Smooth muscle cell (in vitro differentiated cells): ENCODE data around the gene ABHD16B. TPM values are rescaled to one million over a fixed set of nuclear protein-coding genes. Genes with fewer than 3 reads are reported as not detected.

ENCODE experiments used
- DNase-seq: peaks from one replicate; lab custom pipeline; 2025; ENCODE audit not compliant: unreplicated experiment; lab: John Stamatoyannopoulos, UW
- H2AFZ ChIP-seq: fragments of 200-600 bp; sonication (generic); 2 replicates; pipeline ENCODE4 v1.6.0; 2016; ENCODE audit warnings: antibody characterized with exemption, low read depth, mild to moderate bottlenecking
- H3F3A ChIP-seq: fragments of 200-600 bp; sonication (generic); 2 replicates; pipeline ENCODE4 v1.6.0; 2017; ENCODE audit warnings: antibody characterized with exemption, low read depth
- H3K27ac ChIP-seq: fragments of 200-600 bp; sonication (generic); 2 replicates; pipeline ENCODE4 v1.5.1; 2016; ENCODE audit warnings: low read depth, mild to moderate bottlenecking
- H3K27me3 ChIP-seq: fragments of 200-600 bp; sonication (generic); 2 replicates; pipeline ENCODE4 v1.6.1; 2016; ENCODE audit warnings: low read depth, mild to moderate bottlenecking
- H3K36me3 ChIP-seq: fragments of 200-600 bp; sonication (generic); 2 replicates; pipeline ENCODE4 v1.5.1; 2016; ENCODE audit warnings: low read depth
- H3K4me1 ChIP-seq: fragments of 200-600 bp; sonication (generic); 2 replicates; pipeline ENCODE4 v1.5.1; 2016; ENCODE audit warnings: low read depth
- H3K4me2 ChIP-seq: fragments of 200-600 bp; sonication (generic); 2 replicates; pipeline ENCODE4 v1.6.0; 2016; ENCODE audit warnings: mild to moderate bottlenecking
- H3K4me3 ChIP-seq: fragments of 200-600 bp; sonication (generic); 2 replicates; pipeline ENCODE4 v1.5.1; 2016; ENCODE audit warnings: mild to moderate bottlenecking
- H3K79me2 ChIP-seq: fragments of 200-600 bp; sonication (generic); 2 replicates; pipeline ENCODE4 v1.6.0; 2016; ENCODE audit warnings: low read depth, mild to moderate bottlenecking
- H3K9ac ChIP-seq: fragments of 200-600 bp; sonication (generic); 2 replicates; pipeline ENCODE4 v1.6.0; 2016; ENCODE audit warnings: low read depth
- H3K9me3 ChIP-seq: fragments of 200-600 bp; sonication (generic); replicated peaks from 2 replicates; pipeline ENCODE4 v1.5.1; 2016; ENCODE audit warnings: low read depth
- H4K20me1 ChIP-seq: fragments of 200-600 bp; sonication (generic); 2 replicates; pipeline ENCODE4 v1.6.0; 2016; ENCODE audit warnings: low read depth
- WGBS: methylation state at CpG from one replicate; pipeline ENCODE4 v1.1.7; 2016; ENCODE audit warnings: low lambda C conversion rate; 5-methylcytosine and 5-hydroxymethylcytosine counted together
- polyA plus RNA-seq: library from polyadenylated mRNA; unstranded; fragments of >200 nt; fragmentation: Nextera tagmentation; extraction: Ambion mirVana; gene quantifications from 2 replicates; pipeline ENCODE4 v1.2.1, GENCODE V29; 2016
- total RNA-seq: library from RNA; depleted of rRNA; stranded (reverse); fragments of >200 nt; gene quantifications from 2 replicates; pipeline ENCODE4 v1.2.3, GENCODE V29; 2014
- TF ChIP-seq, protein P1 (sequence below): fragments of 200-600 bp; sonication (generic); IDR thresholded peaks from 2 replicates; pipeline ENCODE4 v1.5.1; 2017; ENCODE audit warnings: borderline replicate concordance, mild to moderate bottlenecking, antibody characterized with exemption; ENCODE audit not compliant: insufficient read depth, poor library complexity, severe bottlenecking

ABHD16B gene
- total and polyA plus RNA-seq, 2 experiments from 2014 or later = 0.31 TPM; not detected in 1

- Histone ChIP-seq H2AFZ (no peak overlapping the region), H3K9ac (no peak overlapping the region), H3K4me2 (no peak overlapping the region), H3K79me2 (no peaks in the 10 kb centered on the region), H3K4me1 (peaks cover 31% of the 10 kb centered on the region), H3K4me3 (no peak overlapping the region), H3K27me3 (no peaks in the 10 kb centered on the region), H3K36me3 (no peaks in the 10 kb centered on the region), H3F3A (no peaks in the 10 kb centered on the region), H4K20me1 (no peaks in the 10 kb centered on the region), H3K27ac (no peak overlapping the region), H3K9me3 (no peaks in the 10 kb centered on the region)
- TF ChIP-seq, protein P1, sequence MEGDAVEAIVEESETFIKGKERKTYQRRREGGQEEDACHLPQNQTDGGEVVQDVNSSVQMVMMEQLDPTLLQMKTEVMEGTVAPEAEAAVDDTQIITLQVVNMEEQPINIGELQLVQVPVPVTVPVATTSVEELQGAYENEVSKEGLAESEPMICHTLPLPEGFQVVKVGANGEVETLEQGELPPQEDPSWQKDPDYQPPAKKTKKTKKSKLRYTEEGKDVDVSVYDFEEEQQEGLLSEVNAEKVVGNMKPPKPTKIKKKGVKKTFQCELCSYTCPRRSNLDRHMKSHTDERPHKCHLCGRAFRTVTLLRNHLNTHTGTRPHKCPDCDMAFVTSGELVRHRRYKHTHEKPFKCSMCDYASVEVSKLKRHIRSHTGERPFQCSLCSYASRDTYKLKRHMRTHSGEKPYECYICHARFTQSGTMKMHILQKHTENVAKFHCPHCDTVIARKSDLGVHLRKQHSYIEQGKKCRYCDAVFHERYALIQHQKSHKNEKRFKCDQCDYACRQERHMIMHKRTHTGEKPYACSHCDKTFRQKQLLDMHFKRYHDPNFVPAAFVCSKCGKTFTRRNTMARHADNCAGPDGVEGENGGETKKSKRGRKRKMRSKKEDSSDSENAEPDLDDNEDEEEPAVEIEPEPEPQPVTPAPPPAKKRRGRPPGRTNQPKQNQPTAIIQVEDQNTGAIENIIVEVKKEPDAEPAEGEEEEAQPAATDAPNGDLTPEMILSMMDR = no peak
- DNase-seq = no peak
- 66% methylated on average over 22 of the region's 22 CpGs for WGBS
These were observed 5.2 kb upstream of the ABHD16B start for GRCh38 chr20:63856098-63856511.

- Histone ChIP-seq H3K9me3 (no peaks in the 10 kb centered on the region), H3K27ac (no peak overlapping the region), H3K4me3 (no peak overlapping the region), H4K20me1 (no peaks in the 10 kb centered on the region), H3K36me3 (no peaks in the 10 kb centered on the region), H3K79me2 (no peaks in the 10 kb centered on the region), H3K4me2 (no peak overlapping the region), H3K9ac (no peak overlapping the region), H3F3A (no peaks in the 10 kb centered on the region), H2AFZ (no peak overlapping the region), H3K4me1 (peaks cover 31% of the 10 kb centered on the region), H3K27me3 (no peaks in the 10 kb centered on the region)
- 74% methylated on average over 14 of the region's 14 CpGs for WGBS
- DNase-seq = no peak
- TF ChIP-seq, protein P1 = no peak
These were observed 3.4 kb upstream of the ABHD16B start for GRCh38 chr20:63857764-63858392.

- H3K4me2 ChIP-seq = peak overlapping the region; percentile 28
- WGBS = 28% methylated on average over 12 of the region's 12 CpGs
- no peaks in the 10 kb centered on the region for H3K9me3 ChIP-seq
- no peak overlapping the region for H2AFZ ChIP-seq
- no peak overlapping the region for H3K27ac ChIP-seq
- no peaks in the 10 kb centered on the region for H3K79me2 ChIP-seq
- H4K20me1 ChIP-seq = no peaks in the 10 kb centered on the region
- TF ChIP-seq, protein P1 = no peak
- no peak overlapping the region for H3K4me3 ChIP-seq
- DNase-seq = no peak
- no peak overlapping the region for H3K9ac ChIP-seq
- H3K4me1 ChIP-seq = peaks cover 31% of the 10 kb centered on the region
- H3K27me3 ChIP-seq = no peaks in the 10 kb centered on the region
- no peaks in the 10 kb centered on the region for H3F3A ChIP-seq
- H3K36me3 ChIP-seq = no peaks in the 10 kb centered on the region
These were observed 2.7 kb upstream of the ABHD16B start for GRCh38 chr20:63858393-63859165.
